ENCODE measurements around the gene AKT3. TPM values are rescaled to one million over a fixed set of nuclear protein-coding genes. Genes with fewer than 3 reads are reported as not detected.
"Not testable (repeated sequence)": the region's sequence is repeated elsewhere in the genome, so short reads cannot be mapped to it uniquely, and the experiment has no call there.

Gene AKT3
- total RNA-seq, 2 experiments from 2014 or later: 28.3 to 31.5 TPM

- H3K4me3 Mint-ChIP-seq: no peak overlapping the region
- H3K4me1 Mint-ChIP-seq: no peaks in the 10 kb centered on the region
- H3K36me3 Mint-ChIP-seq (ENCODE audit: low read depth): peaks cover 6% of the 10 kb centered on the region
- CTCF ChIA-PET: interaction anchor here (0.6 kb wide), 1 partner anchor 33 kb away, joined by 3 read pairs; no protein-coding TSS in a partner anchor
- peaks cover 4% of the 10 kb centered on the region for H3K9me3 Mint-ChIP-seq
- no peak for DNase-seq
- H3K27me3 Mint-ChIP-seq: no peaks in the 10 kb centered on the region
- H3K27ac Mint-ChIP-seq: no peak overlapping the region
- POLR2A ChIA-PET: no interaction called here
Observed at GRCh38 chr1:243680860-243681259, 169.2 kb downstream of the AKT3 start.

- DNase-seq: no peak
- ChIA-PET POLR2A (no interaction called here), CTCF (no interaction called here)
- H3K4me1 Mint-ChIP-seq: no peaks in the 10 kb centered on the region
- H3K27ac Mint-ChIP-seq: no peak overlapping the region
- no peak overlapping the region for H3K4me3 Mint-ChIP-seq
- H3K9me3 Mint-ChIP-seq: peaks cover 7% of the 10 kb centered on the region
- H3K27me3 Mint-ChIP-seq: no peaks in the 10 kb centered on the region
- H3K36me3 Mint-ChIP-seq (ENCODE audit: low read depth): peaks cover 9% of the 10 kb centered on the region
Observed at GRCh38 chr1:243672539-243673074, 177.4 kb downstream of the AKT3 start.

GRCh38 chr1:243667591-243667990, 182.5 kb downstream of the AKT3 start:
- H3K4me3 Mint-ChIP-seq: no peak overlapping the region
- H3K4me1 Mint-ChIP-seq: no peaks in the 10 kb centered on the region
- H3K27ac Mint-ChIP-seq: no peak overlapping the region
- peaks cover 5% of the 10 kb centered on the region for H3K9me3 Mint-ChIP-seq
- no peak for DNase-seq
- ChIA-PET CTCF (no interaction called here), POLR2A (no interaction called here)
- H3K36me3 Mint-ChIP-seq (ENCODE audit: low read depth): peaks cover 16% of the 10 kb centered on the region
- no peaks in the 10 kb centered on the region for H3K27me3 Mint-ChIP-seq

DNA sequence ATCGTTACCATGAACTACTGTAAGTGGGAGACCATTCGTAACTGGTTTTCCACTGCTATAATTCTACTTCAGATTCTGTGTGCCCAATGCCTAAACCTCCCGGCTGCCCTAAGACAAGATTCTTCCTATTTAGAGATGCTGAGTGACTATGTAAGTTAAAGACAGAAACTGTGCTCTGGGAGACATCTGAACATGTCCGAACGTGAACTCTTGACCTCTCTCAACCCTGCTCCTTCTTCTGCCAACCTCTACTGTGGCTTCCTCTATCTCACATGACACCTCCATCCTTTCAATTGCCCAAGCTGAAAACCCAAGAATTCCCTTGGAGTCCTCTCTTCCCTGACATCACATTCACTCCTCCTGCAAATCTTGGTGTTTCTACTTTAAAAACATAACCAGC, 182.9 kb downstream of the AKT3 start:
- Mint-ChIP-seq H3K4me1 (no peaks in the 10 kb centered on the region), H3K4me3 (no peak overlapping the region), H3K27ac (no peak overlapping the region), H3K27me3 (no peaks in the 10 kb centered on the region), H3K9me3 (peaks cover 5% of the 10 kb centered on the region), H3K36me3 (ENCODE audit: low read depth) (peaks cover 16% of the 10 kb centered on the region)
- DNase-seq: no peak
- CTCF ChIA-PET: no interaction called here
- POLR2A ChIA-PET: no interaction called here

DNA sequence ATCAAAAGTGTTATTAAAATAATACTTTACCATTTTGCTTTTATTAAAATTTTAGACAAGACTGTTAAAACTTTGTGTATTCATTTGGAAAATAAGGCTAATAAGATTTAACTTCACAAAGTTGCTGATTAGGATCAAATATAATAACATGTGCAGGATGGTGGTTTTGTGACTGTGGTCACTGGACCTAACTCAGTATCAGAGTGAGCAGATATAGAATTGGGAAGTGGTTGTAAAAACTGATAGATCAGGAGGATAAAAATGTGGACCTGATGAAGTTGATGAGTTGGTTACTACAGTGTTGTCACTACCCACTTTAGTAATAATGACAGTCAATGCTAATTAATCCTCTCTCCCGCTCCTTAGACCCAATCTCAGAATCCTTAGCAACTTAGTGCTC, 186.4 kb downstream of the AKT3 start:
- no peaks in the 10 kb centered on the region for H3K4me1 Mint-ChIP-seq
- peaks cover 20% of the 10 kb centered on the region for H3K36me3 Mint-ChIP-seq (ENCODE audit: low read depth)
- peaks cover 5% of the 10 kb centered on the region for H3K9me3 Mint-ChIP-seq
- ChIA-PET POLR2A (no interaction called here), CTCF (no interaction called here)
- H3K27me3 Mint-ChIP-seq: no peaks in the 10 kb centered on the region
- H3K4me3 Mint-ChIP-seq: no peak overlapping the region
- H3K27ac Mint-ChIP-seq: no peak overlapping the region
- DNase-seq: no peak

DNA sequence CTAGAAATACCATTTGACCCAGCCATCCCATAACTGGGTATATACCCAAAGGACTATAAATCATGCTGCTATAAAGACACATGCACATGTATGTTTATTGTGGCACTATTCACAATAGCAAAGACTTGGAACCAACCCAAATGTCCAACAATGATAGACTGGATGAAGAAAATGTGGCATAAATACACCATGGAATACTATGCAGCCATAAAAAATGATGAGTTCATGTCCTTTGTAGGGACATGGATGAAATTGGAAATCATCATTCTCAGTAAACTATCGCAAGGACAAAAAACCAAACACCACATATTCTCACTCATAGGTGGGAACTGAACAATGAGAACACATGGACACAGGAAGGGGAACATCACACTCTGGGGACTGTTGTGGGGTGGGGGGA, 187.9 kb downstream of the AKT3 start:
- DNase-seq, H3K9me3 Mint-ChIP-seq, H3K27ac Mint-ChIP-seq, POLR2A ChIA-PET, H3K27me3 Mint-ChIP-seq, H3K4me1 Mint-ChIP-seq, CTCF ChIA-PET, H3K4me3 Mint-ChIP-seq: not testable (repeated sequence)
- H3K36me3 Mint-ChIP-seq (ENCODE audit: low read depth): peaks cover 22% of the 10 kb centered on the region

- peaks cover 17% of the 10 kb centered on the region for H3K36me3 Mint-ChIP-seq (ENCODE audit: low read depth)
- no peak overlapping the region for H3K27ac Mint-ChIP-seq
- no peak overlapping the region for H3K4me3 Mint-ChIP-seq
- ChIA-PET CTCF (interaction anchor here (0.6 kb wide), 1 partner anchor 1211 kb away, joined by 3 read pairs; no protein-coding TSS in a partner anchor), POLR2A (no interaction called here)
- H3K27me3 Mint-ChIP-seq: no peaks in the 10 kb centered on the region
- peaks cover 3% of the 10 kb centered on the region for H3K9me3 Mint-ChIP-seq
- DNase-seq: no peak
- no peaks in the 10 kb centered on the region for H3K4me1 Mint-ChIP-seq
Observed at GRCh38 chr1:243658594-243659105, 191.4 kb downstream of the AKT3 start.

- POLR2A ChIA-PET: no interaction called here
- Mint-ChIP-seq H3K4me3 (no peak overlapping the region), H3K27ac (no peak overlapping the region), H3K9me3 (peaks cover 3% of the 10 kb centered on the region), H3K27me3 (no peaks in the 10 kb centered on the region), H3K36me3 (ENCODE audit: low read depth) (peaks cover 14% of the 10 kb centered on the region), H3K4me1 (no peaks in the 10 kb centered on the region)
- no peak for DNase-seq
- CTCF ChIA-PET: interaction anchor here (0.7 kb wide), 1 partner anchor 112 kb away, joined by 3 read pairs; no protein-coding TSS in a partner anchor
Observed at GRCh38 chr1:243657793-243658192, 192.2 kb downstream of the AKT3 start.

DNA sequence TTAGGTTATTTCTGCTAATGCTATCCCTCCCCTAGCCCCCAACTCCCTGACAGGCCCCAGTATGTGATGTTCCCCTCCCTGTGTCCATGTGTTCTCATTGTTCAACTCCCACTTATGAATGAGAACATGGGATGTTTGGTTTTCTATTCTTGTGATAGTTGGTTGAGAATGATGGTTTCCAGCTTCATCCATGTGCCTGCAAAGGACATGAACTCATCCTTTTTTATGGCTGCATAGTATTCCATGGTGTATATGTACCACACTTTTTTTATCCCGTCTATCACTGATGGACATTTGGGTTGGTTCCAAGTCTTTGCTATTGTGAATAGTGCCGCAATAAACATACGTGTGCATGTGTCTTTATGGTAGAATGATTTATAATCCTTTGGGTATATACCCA, 200.5 kb downstream of the AKT3 start:
- POLR2A ChIA-PET, CTCF ChIA-PET, H3K27me3 Mint-ChIP-seq, H3K27ac Mint-ChIP-seq, H3K9me3 Mint-ChIP-seq, DNase-seq, H3K4me1 Mint-ChIP-seq, H3K4me3 Mint-ChIP-seq: not testable (repeated sequence)
- peaks cover 20% of the 10 kb centered on the region for H3K36me3 Mint-ChIP-seq (ENCODE audit: low read depth)

DNA sequence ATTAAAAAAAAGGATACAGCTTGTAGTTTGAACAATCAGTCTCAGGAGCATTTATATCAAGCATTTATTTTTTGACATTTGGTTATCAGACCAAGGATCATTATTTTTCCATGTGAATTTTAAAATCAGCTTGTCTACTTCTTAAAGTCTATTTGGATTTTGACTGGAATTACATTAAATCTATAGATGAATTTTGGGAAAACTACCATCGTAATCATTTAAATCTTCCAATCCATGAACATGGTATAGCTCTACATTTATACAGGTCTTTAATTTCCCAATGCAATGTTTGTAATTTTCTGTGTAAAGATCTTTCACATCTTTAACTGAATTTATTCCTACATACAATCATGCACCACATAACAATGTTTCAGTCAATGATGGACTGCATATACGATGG, 203.2 kb downstream of the AKT3 start:
- ChIA-PET POLR2A (no interaction called here), CTCF (interaction anchor here (2.1 kb wide), 1 partner anchor 14 kb away, joined by 5 read pairs; no protein-coding TSS in a partner anchor)
- H3K9me3 Mint-ChIP-seq: peaks cover 4% of the 10 kb centered on the region
- H3K36me3 Mint-ChIP-seq (ENCODE audit: low read depth): peaks cover 17% of the 10 kb centered on the region
- DNase-seq: no peak
- H3K4me1 Mint-ChIP-seq: no peaks in the 10 kb centered on the region
- H3K27me3 Mint-ChIP-seq: no peaks in the 10 kb centered on the region
- H3K27ac Mint-ChIP-seq: no peak overlapping the region
- H3K4me3 Mint-ChIP-seq: no peak overlapping the region

GRCh38 chr1:243645281-243645680, 204.8 kb downstream of the AKT3 start:
- no peak overlapping the region for H3K4me3 Mint-ChIP-seq
- peaks cover 5% of the 10 kb centered on the region for H3K9me3 Mint-ChIP-seq
- CTCF ChIA-PET: no interaction called here
- no peak for DNase-seq
- H3K27me3 Mint-ChIP-seq: no peaks in the 10 kb centered on the region
- H3K4me1 Mint-ChIP-seq: no peaks in the 10 kb centered on the region
- no peak overlapping the region for H3K27ac Mint-ChIP-seq
- H3K36me3 Mint-ChIP-seq (ENCODE audit: low read depth): peaks cover 14% of the 10 kb centered on the region
- POLR2A ChIA-PET: no interaction called here

DNA sequence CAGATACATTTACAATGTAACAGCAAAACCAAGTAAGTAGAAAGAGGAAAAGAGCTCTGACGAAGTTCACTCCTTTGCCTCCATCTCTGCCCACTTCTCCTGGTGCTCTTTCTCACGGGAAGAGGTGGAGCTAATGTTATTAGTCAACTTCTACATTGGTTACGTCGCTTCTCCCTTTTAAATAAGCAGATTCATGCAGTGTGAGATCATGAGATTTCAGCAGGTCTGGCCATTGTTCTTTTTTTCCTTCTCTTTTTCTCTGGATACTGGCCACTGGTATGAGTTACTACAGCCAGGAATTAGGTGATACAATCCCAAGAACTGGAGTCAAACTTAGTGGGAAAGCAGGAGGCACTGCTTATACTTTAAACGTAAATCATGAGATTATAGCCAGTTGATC, 207.1 kb downstream of the AKT3 start:
- H3K4me1 Mint-ChIP-seq: peaks cover 3% of the 10 kb centered on the region
- peaks cover 10% of the 10 kb centered on the region for H3K36me3 Mint-ChIP-seq (ENCODE audit: low read depth)
- no peak for DNase-seq
- ChIA-PET POLR2A (no interaction called here), CTCF (no interaction called here)
- H3K4me3 Mint-ChIP-seq: no peak overlapping the region
- no peak overlapping the region for H3K27ac Mint-ChIP-seq
- peaks cover 4% of the 10 kb centered on the region for H3K9me3 Mint-ChIP-seq
- H3K27me3 Mint-ChIP-seq: no peaks in the 10 kb centered on the region

GRCh38 chr1:243639027-243639658, 210.9 kb downstream of the AKT3 start:
- H3K27me3 Mint-ChIP-seq: no peaks in the 10 kb centered on the region
- no peak overlapping the region for H3K27ac Mint-ChIP-seq
- no peak for DNase-seq
- H3K9me3 Mint-ChIP-seq: peaks cover 4% of the 10 kb centered on the region
- H3K36me3 Mint-ChIP-seq (ENCODE audit: low read depth): peaks cover 3% of the 10 kb centered on the region
- POLR2A ChIA-PET: no interaction called here
- H3K4me1 Mint-ChIP-seq: peaks cover 3% of the 10 kb centered on the region
- CTCF ChIA-PET: no interaction called here
- no peak overlapping the region for H3K4me3 Mint-ChIP-seq

GRCh38 chr1:243638186-243638585, 211.9 kb downstream of the AKT3 start:
- no peaks in the 10 kb centered on the region for H3K27me3 Mint-ChIP-seq
- DNase-seq: no peak
- CTCF ChIA-PET: no interaction called here
- peaks cover 3% of the 10 kb centered on the region for H3K36me3 Mint-ChIP-seq (ENCODE audit: low read depth)
- no peak overlapping the region for H3K4me3 Mint-ChIP-seq
- H3K27ac Mint-ChIP-seq: no peak overlapping the region
- H3K4me1 Mint-ChIP-seq: peaks cover 3% of the 10 kb centered on the region
- peaks cover 4% of the 10 kb centered on the region for H3K9me3 Mint-ChIP-seq
- POLR2A ChIA-PET: no interaction called here
